HG03060 (cell line): Measurements from ENCODE around the gene CNOT9.

Source experiments
- ATAC-seq: cut with Tn5 transposase; IDR thresholded peaks from one replicate; pipeline ENCODE4 v1.9.1; 2021; ENCODE audit warnings: low read depth, moderate number of reproducible peaks; ENCODE audit not compliant: unreplicated experiment

The CNOT9 gene

GRCh38 chr2:218642786-218643185, 74.1 kb downstream of the CNOT9 start:
- ATAC-seq = no peak

DNA sequence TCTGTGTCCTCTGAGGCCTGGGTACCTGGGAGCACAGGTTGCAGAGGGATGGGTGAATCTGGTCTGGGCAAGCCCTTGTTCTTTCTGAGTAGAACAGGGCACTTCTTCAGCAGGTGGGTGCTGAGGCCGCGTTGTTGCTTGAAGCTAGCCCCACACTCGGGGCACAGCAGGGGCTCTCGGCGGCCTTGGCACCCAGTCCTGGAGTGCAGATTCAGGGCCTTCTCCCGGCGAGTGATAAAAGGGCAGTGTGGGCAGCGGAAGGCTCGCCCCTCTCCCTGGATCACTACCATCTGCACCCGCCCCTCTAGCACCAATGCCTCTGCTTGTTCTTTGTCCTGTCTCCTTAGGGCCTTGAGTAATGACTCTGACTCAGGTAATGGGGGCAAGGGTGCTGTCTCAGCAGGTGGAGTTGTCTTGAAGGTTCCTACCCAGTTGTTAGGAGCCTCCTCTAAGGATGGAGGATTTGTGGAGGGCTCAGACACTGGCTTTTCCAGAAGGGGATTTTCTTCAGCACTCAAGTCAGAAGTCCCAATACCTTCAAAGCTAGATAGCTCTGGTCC, 75.2 kb downstream of the CNOT9 start:
- no peak for ATAC-seq

DNA sequence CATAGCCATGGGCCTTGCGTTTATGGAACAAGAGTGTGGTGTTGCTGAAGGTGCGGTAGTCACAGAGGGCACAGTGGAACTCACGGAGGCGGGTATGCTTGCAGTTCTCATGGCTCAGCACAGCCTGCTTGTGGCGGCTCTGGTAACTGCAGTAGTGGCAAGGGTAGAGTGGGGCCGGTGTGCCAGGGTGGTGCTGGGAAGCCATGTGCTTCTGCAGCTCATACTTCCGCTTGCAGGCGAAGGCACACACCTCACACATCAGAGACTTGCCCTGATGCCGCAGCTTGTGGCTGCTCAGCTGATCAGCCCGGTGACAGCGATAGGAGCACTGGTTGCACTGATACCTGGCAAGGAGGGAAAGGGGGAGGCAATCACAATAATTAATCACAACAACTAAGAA, 76.1 kb downstream of the CNOT9 start:
- ATAC-seq = no peak

DNA sequence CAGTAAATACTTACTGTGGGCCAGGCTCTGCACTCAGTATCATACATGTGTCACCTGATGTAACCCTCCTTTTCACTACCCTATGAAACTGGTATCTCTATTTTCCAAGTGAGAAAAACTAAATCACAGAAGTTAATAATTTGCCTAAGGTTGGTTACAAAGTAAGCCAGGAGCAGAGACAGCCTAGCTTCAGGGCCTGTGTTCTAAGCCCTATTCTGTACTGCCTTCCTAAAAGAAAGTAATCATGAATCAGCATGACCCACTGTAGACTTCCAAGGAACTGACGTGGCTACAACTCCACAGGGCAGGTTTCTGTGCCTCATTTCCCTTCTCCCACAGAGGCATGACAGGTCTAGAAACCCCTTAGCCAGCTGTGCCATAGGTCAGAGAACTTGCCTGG, 76.5 kb downstream of the CNOT9 start:
- ATAC-seq = peak; percentile 44
